ENCODE results near the gene SIRT3. TPM values are rescaled to one million over a fixed set of nuclear protein-coding genes. Genes with fewer than 3 reads are reported as not detected.

SIRT3 gene
- total and polyA plus RNA-seq, 2 of the 13 experiments (the other 11 are each of a cell fraction or from before 2014, with no cell fraction given): 15.1 to 18.2 TPM

- TF ChIP-seq ZKSCAN5 (CRISPR knock-in tag; IDR thresholded peaks at IDR 0.05) (no peak), ZNF543 (CRISPR knock-in tag; IDR thresholded peaks at IDR 0.05) (0 out of 2 replicates have a peak, but pooled peaks have one; percentile 26), HBP1 (CRISPR knock-in tag; IDR thresholded peaks at IDR 0.05; ENCODE audit: low read depth) (peak; percentile 82; the same call in 1 of the 2 replicates), YEATS4 (CRISPR knock-in tag; IDR thresholded peaks at IDR 0.05; ENCODE audit: borderline replicate concordance) (peak; percentile 78), CHCHD3 (CRISPR knock-in tag; IDR thresholded peaks at IDR 0.05) (no peak), HOMEZ (CRISPR knock-in tag; IDR thresholded peaks at IDR 0.05; ENCODE audit: low read depth) (peak; percentile 22; the same call in 1 of the 2 replicates), ZNF773 (CRISPR knock-in tag; IDR thresholded peaks at IDR 0.05; ENCODE audit: borderline replicate concordance) (no peak), ZBTB7B (CRISPR knock-in tag; IDR thresholded peaks at IDR 0.05) (no peak), MXI1 (IDR thresholded peaks at IDR 0.05; ENCODE audit: borderline replicate concordance, low read depth, low read length) (0 out of 3 replicates have a peak, but pooled peaks have one; percentile 9), AGO2 (optimal IDR thresholded peaks at IDR 0.05; ENCODE audit: low read depth, low read length) (peak; percentile 64), KLF11 (CRISPR knock-in tag; IDR thresholded peaks at IDR 0.05) (peak; percentile 44; the same call in 1 of the 2 replicates), ZGPAT (CRISPR knock-in tag; IDR thresholded peaks at IDR 0.05) (peak; percentile 53; the same call in 1 of the 2 replicates), ZNF597 (CRISPR knock-in tag; IDR thresholded peaks at IDR 0.05) (peak; percentile 15; the same call in 1 of the 2 replicates), ZNF589 (CRISPR knock-in tag; conservative IDR thresholded peaks at IDR 0.05) (peak; percentile 41; the same call in 1 of the 2 replicates), THAP11 (CRISPR knock-in tag; IDR thresholded peaks at IDR 0.05) (peak; percentile 89), HCFC1 (IDR thresholded peaks at IDR 0.05; ENCODE audit: low read depth, low read length) (peak; percentile 44; the same call in 1 of the 2 replicates), ZNF3 (CRISPR knock-in tag; IDR thresholded peaks at IDR 0.05) (no peak), ZFP1 (CRISPR knock-in tag; IDR thresholded peaks at IDR 0.05) (peak; percentile 67; the same call in 1 of the 2 replicates), ZFP91 (CRISPR knock-in tag; IDR thresholded peaks at IDR 0.05; ENCODE audit: borderline replicate concordance) (peak; percentile 55; the same call in 1 of the 2 replicates), LCORL (IDR thresholded peaks at IDR 0.05) (no peak), LCORL (CRISPR knock-in tag; IDR thresholded peaks at IDR 0.05) (peak; percentile 15; the same call in 1 of the 2 replicates), CENPBD1 (CRISPR knock-in tag; IDR thresholded peaks at IDR 0.05; ENCODE audit: borderline replicate concordance, low read depth) (no peak)
These were observed 929 bp upstream of the SIRT3 start, which contains the start of gene PSMD13 (continued) for GRCh38 chr11:236774-237767.
